ENCODE results near the gene LRRC37A3.
"Not testable (repeated sequence)": the region's sequence is repeated elsewhere in the genome, so short reads cannot be mapped to it uniquely, and the experiment has no call there.

The LRRC37A3 gene

GRCh38 chr17:64926430-64926829 is 7.2 kb upstream of the LRRC37A3 start:
- DNase-seq (ENCODE audit: low read depth, low spot score) = not testable (repeated sequence)

- DNase-seq (ENCODE audit: low read depth, low spot score) = not testable (repeated sequence)
Observed at GRCh38 chr17:64925244-64925643, 6.0 kb upstream of the LRRC37A3 start.

- DNase-seq (ENCODE audit: low read depth, low spot score) = not testable (repeated sequence)
Observed at GRCh38 chr17:64923051-64923568, 3.8 kb upstream of the LRRC37A3 start.

- DNase-seq (ENCODE audit: low read depth, low spot score) = no peak
Observed at GRCh38 chr17:64920419-64921172, 1.3 kb upstream of the LRRC37A3 start.

GRCh38 chr17:64920026-64920418 is 744 bp upstream of the LRRC37A3 start:
- DNase-seq (ENCODE audit: low read depth, low spot score) = no peak

- not testable (repeated sequence) for DNase-seq (ENCODE audit: low read depth, low spot score)
Observed at GRCh38 chr17:64918842-64919288, 413 bp downstream of the LRRC37A3 start.

- DNase-seq (ENCODE audit: low read depth, low spot score) = not testable (repeated sequence)
Observed at GRCh38 chr17:64917540-64917939, 1.7 kb downstream of the LRRC37A3 start.

GRCh38 chr17:64915244-64915643 is 4.0 kb downstream of the LRRC37A3 start:
- DNase-seq (ENCODE audit: low read depth, low spot score) = not testable (repeated sequence)

GRCh38 chr17:64910191-64910514 is 9.1 kb downstream of the LRRC37A3 start:
- not testable (repeated sequence) for DNase-seq (ENCODE audit: low read depth, low spot score)

- DNase-seq (ENCODE audit: low read depth, low spot score) = not testable (repeated sequence)
Observed at GRCh38 chr17:64909511-64910190, 9.6 kb downstream of the LRRC37A3 start.

GRCh38 chr17:64904069-64904468 is 15.2 kb downstream of the LRRC37A3 start:
- not testable (repeated sequence) for DNase-seq (ENCODE audit: low read depth, low spot score)

GRCh38 chr17:64897136-64897535 is 22.1 kb downstream of the LRRC37A3 start:
- not testable (repeated sequence) for DNase-seq (ENCODE audit: low read depth, low spot score)

- DNase-seq (ENCODE audit: low read depth, low spot score) = not testable (repeated sequence)
Observed at GRCh38 chr17:64874210-64874609, 45.1 kb downstream of the LRRC37A3 start.

- DNase-seq (ENCODE audit: low read depth, low spot score) = peak; percentile 17
Observed at GRCh38 chr17:64847504-64848466, 71.5 kb downstream of the LRRC37A3 start.

- DNase-seq (ENCODE audit: low read depth, low spot score) = not testable (repeated sequence)
Observed at GRCh38 chr17:64846892-64847291, 72.4 kb downstream of the LRRC37A3 start.

GRCh38 chr17:64843918-64844317 is 75.4 kb downstream of the LRRC37A3 start:
- not testable (repeated sequence) for DNase-seq (ENCODE audit: low read depth, low spot score)

GRCh38 chr17:64842900-64843299 is 76.4 kb downstream of the LRRC37A3 start:
- DNase-seq (ENCODE audit: low read depth, low spot score) = not testable (repeated sequence)

GRCh38 chr17:64840960-64841359 is 78.3 kb downstream of the LRRC37A3 start:
- not testable (repeated sequence) for DNase-seq (ENCODE audit: low read depth, low spot score)

- not testable (repeated sequence) for DNase-seq (ENCODE audit: low read depth, low spot score)
Observed at GRCh38 chr17:64838513-64838912, 80.8 kb downstream of the LRRC37A3 start.

GRCh38 chr17:64837018-64837761 is 82.1 kb downstream of the LRRC37A3 start:
- not testable (repeated sequence) for DNase-seq (ENCODE audit: low read depth, low spot score)

- DNase-seq (ENCODE audit: low read depth, low spot score) = not testable (repeated sequence)
Observed at GRCh38 chr17:64836623-64837017, 82.7 kb downstream of the LRRC37A3 start.
